SK-N-SH (cell line): Measurements from ENCODE around the gene CIITA. TPM values are rescaled to one million over a fixed set of nuclear protein-coding genes. Genes with fewer than 3 reads are reported as not detected.

Experiments used
- CTCF ChIA-PET: fragments of 300-600, 350-600 bp; formaldehyde crosslinking; extraction: SDS; loops from one replicate; lab custom pipeline; 2021; lab: Yijun Ruan, JAX
- POLR2A ChIA-PET: fragments of 350-600 bp; sonication (Branson Sonifier 250); formaldehyde crosslinking; extraction: SDS; loops from one replicate; lab custom pipeline; 2020; ENCODE audit warnings: antibody characterized with exemption, inconsistent platforms; lab: Yijun Ruan, JAX
- DNase-seq: peaks from one replicate; pipeline ENCODE4 v3.0.0; 2012
- H2AFZ ChIP-seq: fragments of 200-600 bp; sonication (generic); 2 replicates; pipeline ENCODE4 v1.8.1; 2016; ENCODE audit warnings: antibody characterized with exemption, mild to moderate bottlenecking, low read depth
- H3F3A ChIP-seq: fragments of 200-600 bp; sonication (generic); replicated peaks from 2 replicates; pipeline ENCODE3; 2016; ENCODE audit warnings: antibody characterized with exemption, mild to moderate bottlenecking; ENCODE audit not compliant: insufficient read depth
- H3K27ac ChIP-seq, 2 experiments: fragments of 200-500 bp in 1 of 2; fragments of 200-600 bp in 1 of 2; sonication (Bioruptor generic) in 1 of 2; sonication (generic), shearing (Covaris generic) in 1 of 2; 2 replicates each; pipeline versions ENCODE4 v1.5.1 to v1.6.1; 2014 to 2016; ENCODE audit warnings: low read depth in 2 of 2, inconsistent platforms in 1 of 2, low read length in 1 of 2, mild to moderate bottlenecking in 1 of 2, mixed read lengths in 1 of 2
- H3K27me3 ChIP-seq: fragments of 200-600 bp; sonication (generic), shearing (Covaris generic); 2 replicates; pipeline ENCODE4 v1.6.1; 2016; ENCODE audit warnings: mixed run types; ENCODE audit not compliant: insufficient read depth
- H3K36me3 ChIP-seq, 2 experiments: fragments of 200-500 bp in 1 of 2; fragments of 200-600 bp in 1 of 2; sonication (Bioruptor generic) in 1 of 2; sonication (generic) in 1 of 2; replicated peaks in 1 of 2; 2 replicates each; pipeline versions ENCODE3 to v1.5.1; 2014 to 2016; ENCODE audit warnings: low read length in 1 of 2, mild to moderate bottlenecking in 1 of 2; ENCODE audit not compliant: insufficient read depth in 2 of 2, control insufficient read depth in 1 of 2
- H3K4me1 ChIP-seq, 2 experiments: fragments of 200-500 bp in 1 of 2; fragments of 200-600 bp in 1 of 2; sonication (Bioruptor generic) in 1 of 2; sonication (generic), shearing (Covaris generic) in 1 of 2; 2 replicates each; pipeline versions ENCODE4 v1.5.1 to v1.6.1; 2014 to 2016; ENCODE audit warnings: low read depth in 1 of 2, low read length in 1 of 2, mixed run types in 1 of 2; ENCODE audit not compliant: insufficient read depth in 2 of 2, control insufficient read depth in 1 of 2
- H3K4me2 ChIP-seq: fragments of 200-600 bp; sonication (generic), shearing (Covaris generic); 2 replicates; pipeline ENCODE4 v1.6.1; 2017; ENCODE audit warnings: mixed run types
- H3K4me3 ChIP-seq, 2 experiments: fragments of 200-500 bp in 1 of 2; fragments of 200-600 bp in 1 of 2; sonication (Bioruptor generic) in 1 of 2; sonication (generic), shearing (Covaris generic) in 1 of 2; 2 replicates each; pipeline versions ENCODE4 v1.5.1 to v1.8.1; 2014 to 2016; ENCODE audit warnings: low read depth in 2 of 2, inconsistent platforms in 1 of 2, low read length in 1 of 2, mild to moderate bottlenecking in 1 of 2, mixed read lengths in 1 of 2, moderate library complexity in 1 of 2
- H3K79me2 ChIP-seq: fragments of 200-600 bp; sonication (generic); 2 replicates; pipeline ENCODE4 v1.8.1; 2017; ENCODE audit warnings: mild to moderate bottlenecking; ENCODE audit not compliant: insufficient read depth
- H3K9ac ChIP-seq: fragments of 200-600 bp; sonication (generic); 2 replicates; pipeline ENCODE4 v1.6.1; 2017; ENCODE audit warnings: mixed run types
- H3K9me2 ChIP-seq: fragments of 200-600 bp; sonication (generic); 2 replicates; pipeline ENCODE4 v1.6.1; 2017; ENCODE audit warnings: mixed run types
- H3K9me3 ChIP-seq: fragments of 200-600 bp; sonication (generic); 2 replicates; pipeline ENCODE4 v1.6.1; 2017; ENCODE audit warnings: mixed run types, mild to moderate bottlenecking, moderate library complexity
- H4K20me1 ChIP-seq: fragments of 200-600 bp; sonication (generic); 2 replicates; pipeline ENCODE4 v1.6.1; 2017; ENCODE audit warnings: mild to moderate bottlenecking, mixed run types; ENCODE audit not compliant: insufficient read depth
- CHD2 ChIP-seq: fragments of 150-350 bp; IDR thresholded peaks from 2 replicates; pipeline ENCODE4 v1.6.1; 2018; ENCODE audit warnings: low read length; ENCODE audit not compliant: partially characterized antibody
- FOXJ3 ChIP-seq: sonication (generic); formaldehyde crosslinking; IDR thresholded peaks from 2 replicates; pipeline ENCODE4 v1.5.1; 2020; ENCODE audit warnings: mild to moderate bottlenecking, missing genetic modification reagents
- FOXM1 ChIP-seq: IDR thresholded peaks from 2 replicates; pipeline ENCODE4 v1.4.0; 2012; ENCODE audit warnings: low read depth, mild to moderate bottlenecking
- GABPA ChIP-seq: IDR thresholded peaks from 2 replicates; pipeline ENCODE4 v1.4.0; 2012; ENCODE audit warnings: low read depth, mild to moderate bottlenecking
- GATA2 ChIP-seq: sonication (generic); formaldehyde crosslinking; IDR thresholded peaks from 2 replicates; pipeline ENCODE4 v1.5.0; 2020; ENCODE audit warnings: mild to moderate bottlenecking, missing genetic modification reagents
- IRF3 ChIP-seq: fragments of 150-350 bp; IDR thresholded peaks from 2 replicates; pipeline ENCODE4 v1.6.1; 2016; ENCODE audit warnings: mild to moderate bottlenecking, low read depth, low read length
- MAX ChIP-seq: IDR thresholded peaks from 2 replicates; pipeline ENCODE4 v1.4.0; 2012; ENCODE audit warnings: low read depth
- NFIC ChIP-seq: IDR thresholded peaks from 2 replicates; pipeline ENCODE4 v1.4.0; 2012; ENCODE audit warnings: borderline replicate concordance
- NRF1 ChIP-seq: IDR thresholded peaks from 2 replicates; pipeline ENCODE4 v1.6.1; 2012; ENCODE audit warnings: low read depth, mild to moderate bottlenecking, low read length
- RAD21 ChIP-seq: IDR thresholded peaks from 2 replicates; pipeline ENCODE4 v1.6.1; 2012; ENCODE audit warnings: mild to moderate bottlenecking, low read length
- RFX5 ChIP-seq: IDR thresholded peaks from 2 replicates; pipeline ENCODE4 v1.6.1; 2012; ENCODE audit warnings: mild to moderate bottlenecking, improper control_type of control experiment, low read length
- RXRA ChIP-seq: IDR thresholded peaks from 2 replicates; pipeline ENCODE4 v1.4.0; 2012; ENCODE audit warnings: low read depth, mild to moderate bottlenecking, borderline replicate concordance
- SMC3 ChIP-seq: IDR thresholded peaks from 2 replicates; pipeline ENCODE4 v1.6.1; 2012; ENCODE audit warnings: low read depth, low read length, improper control_type of control experiment
- TAF1 ChIP-seq: IDR thresholded peaks from 2 replicates; pipeline ENCODE4 v1.6.1; 2012; ENCODE audit warnings: low read depth, mild to moderate bottlenecking, low read length, moderate library complexity, borderline replicate concordance
- TCF12 ChIP-seq: IDR thresholded peaks from 2 replicates; pipeline ENCODE4 v1.4.0; 2012
- WGBS: methylation state at CpG from one replicate; pipeline ENCODE4 v1.1.6; 2017; ENCODE audit warnings: low lambda C conversion rate; 5-methylcytosine and 5-hydroxymethylcytosine counted together
- polyA plus RNA-seq, 3 experiments: library from polyadenylated mRNA; depleted of rRNA; stranded (reverse); fragments of >200 nt; gene quantifications; 2 replicates each; pipeline ENCODE4 v1.2.3, GENCODE V29; 2012
- TF ChIP-seq, protein P1 (sequence below): fragments of 200-600 bp; sonication (generic); IDR thresholded peaks from 2 replicates; pipeline ENCODE4 v1.6.1; 2017; ENCODE audit warnings: antibody characterized with exemption, mild to moderate bottlenecking, moderate library complexity
- TF ChIP-seq, protein P2 (sequence below): IDR thresholded peaks from 2 replicates; pipeline ENCODE4; 2012

Gene CIITA
- polyA plus RNA-seq, 1 of the 3 experiments (the other 2 are of a cell fraction): 0.23 TPM

DNA sequence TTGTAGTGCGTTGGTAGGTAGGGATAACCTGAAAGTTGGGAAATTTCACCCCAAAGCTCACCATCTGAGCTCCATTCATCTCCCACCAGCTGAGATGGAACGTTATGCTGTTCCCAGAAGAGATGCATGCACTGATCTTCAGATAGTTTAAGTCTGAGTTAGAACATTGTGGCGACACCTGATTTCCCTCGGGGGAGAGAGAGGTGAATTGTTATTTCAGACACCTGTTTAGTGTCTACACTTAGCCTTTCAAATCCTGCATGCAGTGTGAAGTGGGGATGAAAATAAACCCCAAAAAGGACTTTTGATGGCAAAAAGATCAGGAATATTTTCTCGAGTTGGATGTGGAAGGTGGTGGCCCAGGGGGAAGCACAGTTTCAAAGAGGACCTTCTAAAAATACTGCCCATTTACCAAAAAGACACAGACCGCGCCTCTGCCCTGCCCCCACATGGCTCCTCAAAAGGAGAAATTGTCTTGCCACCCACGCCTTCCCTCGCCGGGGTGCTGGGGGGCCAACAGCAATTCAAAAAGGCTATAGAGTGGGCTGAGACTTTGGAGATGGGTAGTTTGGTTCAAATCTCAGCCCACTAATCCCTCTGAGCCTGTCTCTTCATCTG, 11.4 kb downstream of the CIITA start:
- H3K79me2 ChIP-seq: no peaks in the 10 kb centered on the region
- H3K9me2 ChIP-seq: no peaks in the 10 kb centered on the region
- DNase-seq: no peak
- H2AFZ ChIP-seq: no peak overlapping the region
- no peaks in the 10 kb centered on the region for H4K20me1 ChIP-seq
- H3K27me3 ChIP-seq: no peaks in the 10 kb centered on the region; the same call in 1 of the 2 replicates
- no peaks in the 10 kb centered on the region for H3K4me1 ChIP-seq
- H3K36me3 ChIP-seq: no peaks in the 10 kb centered on the region
- no peak overlapping the region for H3K4me3 ChIP-seq
- TF ChIP-seq GABPA: no peak
- TF ChIP-seq FOXM1: no peak
- no peak for TF ChIP-seq SMC3
- no peak for TF ChIP-seq NFIC
- TF ChIP-seq GATA2 (CRISPR knock-in tag): no peak
- no peak for TF ChIP-seq MAX
- H3K9me3 ChIP-seq: no peaks in the 10 kb centered on the region
- ChIA-PET CTCF (interaction anchor here (5.0 kb wide), 1 partner anchor 30 kb away, joined by 23 read pairs; no protein-coding TSS in a partner anchor), POLR2A (no interaction called here)
- no peak overlapping the region for H3K4me2 ChIP-seq
- no peaks in the 10 kb centered on the region for H3F3A ChIP-seq
- H3K27ac ChIP-seq: no peak overlapping the region
- WGBS: 38% methylated on average over 10 of the region's 10 CpGs
- H3K9ac ChIP-seq: no peak overlapping the region

GRCh38 chr16:10889855-10890254, 12.9 kb downstream of the CIITA start:
- no peak overlapping the region for H3K4me3 ChIP-seq
- no peaks in the 10 kb centered on the region for H3F3A ChIP-seq
- no peaks in the 10 kb centered on the region; the same call in 1 of the 2 replicates for H3K27me3 ChIP-seq
- no peaks in the 10 kb centered on the region for H4K20me1 ChIP-seq
- no peaks in the 10 kb centered on the region for H3K36me3 ChIP-seq
- H3K9ac ChIP-seq: no peak overlapping the region
- H3K4me1 ChIP-seq: no peaks in the 10 kb centered on the region
- H3K9me2 ChIP-seq: no peaks in the 10 kb centered on the region
- no peak overlapping the region for H3K4me2 ChIP-seq
- ChIA-PET POLR2A (no interaction called here), CTCF (interaction anchor here (5.0 kb wide), 1 partner anchor 29 kb away, joined by 23 read pairs; no protein-coding TSS in a partner anchor)
- TF ChIP-seq RAD21 (no peak), FOXJ3 (no peak)
- no peaks in the 10 kb centered on the region for H3K9me3 ChIP-seq
- H3K27ac ChIP-seq: no peak overlapping the region
- no peak for DNase-seq
- H2AFZ ChIP-seq: no peak overlapping the region
- no peaks in the 10 kb centered on the region for H3K79me2 ChIP-seq
- WGBS: 46% methylated on average over 4 of the region's 4 CpGs

GRCh38 chr16:10892782-10893318, 15.8 kb downstream of the CIITA start:
- no peak overlapping the region for H3K4me2 ChIP-seq
- no peak overlapping the region for H3K9ac ChIP-seq
- H4K20me1 ChIP-seq: no peaks in the 10 kb centered on the region
- DNase-seq: no peak
- H2AFZ ChIP-seq: no peak overlapping the region
- H3K79me2 ChIP-seq: no peaks in the 10 kb centered on the region
- no peaks in the 10 kb centered on the region; the same call in 1 of the 2 replicates for H3K27me3 ChIP-seq
- H3K4me3 ChIP-seq: no peak overlapping the region
- no peaks in the 10 kb centered on the region for H3K9me2 ChIP-seq
- no peaks in the 10 kb centered on the region for H3K9me3 ChIP-seq
- H3K27ac ChIP-seq: no peak overlapping the region
- no peaks in the 10 kb centered on the region for H3K4me1 ChIP-seq
- ChIA-PET POLR2A (no interaction called here), CTCF (interaction anchor here (1.9 kb wide), 1 partner anchor 26 kb away, joined by 9 read pairs; no protein-coding TSS in a partner anchor)
- H3F3A ChIP-seq: no peaks in the 10 kb centered on the region
- WGBS: 19% methylated on average over 5 of the region's 5 CpGs
- H3K36me3 ChIP-seq: no peaks in the 10 kb centered on the region
- TF ChIP-seq MAX (no peak), FOXM1 (no peak), CHD2 (no peak), TAF1 (no peak), RXRA (no peak), NRF1 (no peak), TCF12 (no peak), IRF3 (no peak), GATA2 (CRISPR knock-in tag) (no peak), RFX5 (no peak)
- TF ChIP-seq, protein P1, sequence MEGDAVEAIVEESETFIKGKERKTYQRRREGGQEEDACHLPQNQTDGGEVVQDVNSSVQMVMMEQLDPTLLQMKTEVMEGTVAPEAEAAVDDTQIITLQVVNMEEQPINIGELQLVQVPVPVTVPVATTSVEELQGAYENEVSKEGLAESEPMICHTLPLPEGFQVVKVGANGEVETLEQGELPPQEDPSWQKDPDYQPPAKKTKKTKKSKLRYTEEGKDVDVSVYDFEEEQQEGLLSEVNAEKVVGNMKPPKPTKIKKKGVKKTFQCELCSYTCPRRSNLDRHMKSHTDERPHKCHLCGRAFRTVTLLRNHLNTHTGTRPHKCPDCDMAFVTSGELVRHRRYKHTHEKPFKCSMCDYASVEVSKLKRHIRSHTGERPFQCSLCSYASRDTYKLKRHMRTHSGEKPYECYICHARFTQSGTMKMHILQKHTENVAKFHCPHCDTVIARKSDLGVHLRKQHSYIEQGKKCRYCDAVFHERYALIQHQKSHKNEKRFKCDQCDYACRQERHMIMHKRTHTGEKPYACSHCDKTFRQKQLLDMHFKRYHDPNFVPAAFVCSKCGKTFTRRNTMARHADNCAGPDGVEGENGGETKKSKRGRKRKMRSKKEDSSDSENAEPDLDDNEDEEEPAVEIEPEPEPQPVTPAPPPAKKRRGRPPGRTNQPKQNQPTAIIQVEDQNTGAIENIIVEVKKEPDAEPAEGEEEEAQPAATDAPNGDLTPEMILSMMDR: no peak
- TF ChIP-seq, protein P2, sequence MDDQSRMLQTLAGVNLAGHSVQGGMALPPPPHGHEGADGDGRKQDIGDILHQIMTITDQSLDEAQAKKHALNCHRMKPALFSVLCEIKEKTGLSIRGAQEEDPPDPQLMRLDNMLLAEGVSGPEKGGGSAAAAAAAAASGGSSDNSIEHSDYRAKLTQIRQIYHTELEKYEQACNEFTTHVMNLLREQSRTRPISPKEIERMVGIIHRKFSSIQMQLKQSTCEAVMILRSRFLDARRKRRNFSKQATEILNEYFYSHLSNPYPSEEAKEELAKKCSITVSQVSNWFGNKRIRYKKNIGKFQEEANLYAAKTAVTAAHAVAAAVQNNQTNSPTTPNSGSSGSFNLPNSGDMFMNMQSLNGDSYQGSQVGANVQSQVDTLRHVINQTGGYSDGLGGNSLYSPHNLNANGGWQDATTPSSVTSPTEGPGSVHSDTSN: no peak
